ENCODE measurements around the gene PPP1R1C. TPM values are rescaled to one million over a fixed set of nuclear protein-coding genes. Genes with fewer than 3 reads are reported as not detected.

Gene PPP1R1C
- total and polyA plus RNA-seq, 4 donors: 5.4 to 21.7 (median 11.3) TPM

DNA sequence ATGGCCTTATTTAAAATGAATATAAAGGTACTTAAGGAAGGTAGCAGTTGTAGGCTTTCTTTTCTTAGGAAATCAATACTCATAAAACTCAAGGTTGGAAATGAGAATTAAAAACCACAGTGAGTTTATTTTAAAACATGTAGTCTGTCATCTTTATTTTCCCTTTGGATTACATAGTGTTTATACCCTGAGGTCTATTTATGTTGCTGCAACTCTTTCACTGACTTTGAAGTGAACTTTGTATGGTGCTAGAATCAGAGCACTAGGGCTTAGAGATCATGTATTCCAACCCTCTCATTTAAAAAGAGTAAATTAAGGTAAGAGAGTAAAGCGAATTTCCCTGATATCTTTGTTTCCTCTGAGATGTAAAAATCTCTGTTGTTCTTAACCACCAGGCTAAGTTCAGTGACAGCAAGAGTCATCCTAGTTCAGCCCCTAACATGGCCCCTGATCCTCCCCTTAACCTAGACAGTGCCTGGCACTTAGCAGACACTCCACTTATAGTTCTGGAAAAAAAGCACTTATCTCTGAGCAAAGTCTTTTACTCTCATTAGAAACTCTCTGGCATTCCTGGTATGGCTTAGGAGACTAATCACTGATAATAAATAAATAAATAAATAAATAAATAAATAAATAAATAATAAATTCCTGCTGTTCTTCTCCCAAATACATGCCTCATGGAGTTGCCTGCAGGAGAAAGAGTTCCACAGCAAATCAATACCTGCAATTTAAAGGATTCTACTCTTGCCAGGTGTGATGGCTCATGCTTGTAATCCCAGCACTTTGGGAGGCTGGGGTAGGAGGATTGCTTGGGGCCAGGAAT lies 33.0 kb upstream of the PPP1R1C start:
- Histone ChIP-seq H3K9ac (ENCODE audit: low read depth in 1 of 2, low read length in 2 of 2) (no peak overlapping the region), H3K4me3 (ENCODE audit: low read depth in 1 of 3, low read length in 3 of 3) (no peak overlapping the region), H3K27me3 (ENCODE audit: control insufficient read depth in 4 of 4, insufficient read depth in 4 of 4, low read length in 3 of 4) (no peaks in the 10 kb centered on the region), H3K4me1 (ENCODE audit: control insufficient read depth in 4 of 4, insufficient read depth in 4 of 4, low read length in 3 of 4) (peaks cover 0 to 5% (median 3%) of the 10 kb centered on the region in 4 donors), H3K36me3 (ENCODE audit: control insufficient read depth in 4 of 4, insufficient read depth in 3 of 4, low read depth in 1 of 4, low read length in 3 of 4) (no peaks in the 10 kb centered on the region), H3K27ac (ENCODE audit: low read depth in 1 of 2, low read length in 2 of 2) (no peak overlapping the region), H3K9me3 (ENCODE audit: control insufficient read depth in 4 of 4, low read length in 3 of 4) (no peaks in the 10 kb centered on the region)
- TF ChIP-seq NR2F2 (IDR thresholded peaks at IDR 0.05): no peak
- peak in 1 of 2 donors; percentile 40 for TF ChIP-seq HNF4A (conservative IDR thresholded peaks at IDR 0.05)
- 85% methylated on average over 1 of the region's 1 CpG for WGBS
- DNase-seq (ENCODE audit: low spot score): no peak

DNA sequence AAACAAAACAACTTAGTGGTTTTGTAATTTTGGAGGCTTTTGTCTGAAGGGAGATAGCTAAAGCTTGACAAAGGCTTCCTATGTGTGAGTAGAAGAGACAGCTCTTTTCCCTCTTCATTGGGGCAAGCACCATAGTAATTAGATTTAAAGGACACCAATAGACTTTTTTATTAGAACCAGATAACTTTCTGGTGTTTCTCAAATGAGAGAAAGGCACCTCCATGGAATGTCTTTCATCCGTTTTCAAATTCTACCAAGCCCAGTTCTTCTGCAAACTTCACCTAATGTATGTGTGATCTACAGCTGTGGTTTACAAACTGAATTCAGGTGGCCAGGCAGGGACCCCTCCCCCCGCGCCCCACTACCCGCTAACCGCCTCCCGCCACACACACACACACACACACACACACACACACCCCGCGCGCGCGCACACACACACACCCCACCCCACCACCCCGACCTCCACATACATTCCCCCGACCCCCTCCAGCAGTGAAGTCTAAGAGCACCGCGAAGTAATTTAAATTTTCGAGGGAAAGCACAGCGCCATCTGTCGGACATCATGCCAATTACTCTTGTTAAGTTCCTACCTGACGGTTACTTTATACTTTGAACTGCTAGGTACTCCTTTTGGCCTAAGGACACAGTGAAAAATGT lies 31.6 kb upstream of the PPP1R1C start:
- Histone ChIP-seq H3K36me3 (ENCODE audit: control insufficient read depth in 4 of 4, insufficient read depth in 3 of 4, low read depth in 1 of 4, low read length in 3 of 4) (no peaks in the 10 kb centered on the region), H3K4me1 (ENCODE audit: control insufficient read depth in 4 of 4, insufficient read depth in 4 of 4, low read length in 3 of 4) (peaks cover 0 to 5% (median 3%) of the 10 kb centered on the region in 4 donors), H3K9ac (ENCODE audit: low read depth in 1 of 2, low read length in 2 of 2) (peak overlapping the region in 1 of 2 donors; percentile 56), H3K4me3 (ENCODE audit: low read depth in 1 of 3, low read length in 3 of 3) (peak overlapping the region; percentile 49 to 65 (median 62)), H3K27ac (ENCODE audit: low read depth in 1 of 2, low read length in 2 of 2) (peak overlapping the region; percentile 22 to 28), H3K27me3 (ENCODE audit: control insufficient read depth in 4 of 4, insufficient read depth in 4 of 4, low read length in 3 of 4) (no peaks in the 10 kb centered on the region), H3K9me3 (ENCODE audit: control insufficient read depth in 4 of 4, low read length in 3 of 4) (no peaks in the 10 kb centered on the region)
- peak; percentile 74 for DNase-seq (ENCODE audit: low spot score)
- TF ChIP-seq RAD21 (IDR thresholded peaks at IDR 0.05): peak; percentile 71 to 76
- TF ChIP-seq, protein P1, sequence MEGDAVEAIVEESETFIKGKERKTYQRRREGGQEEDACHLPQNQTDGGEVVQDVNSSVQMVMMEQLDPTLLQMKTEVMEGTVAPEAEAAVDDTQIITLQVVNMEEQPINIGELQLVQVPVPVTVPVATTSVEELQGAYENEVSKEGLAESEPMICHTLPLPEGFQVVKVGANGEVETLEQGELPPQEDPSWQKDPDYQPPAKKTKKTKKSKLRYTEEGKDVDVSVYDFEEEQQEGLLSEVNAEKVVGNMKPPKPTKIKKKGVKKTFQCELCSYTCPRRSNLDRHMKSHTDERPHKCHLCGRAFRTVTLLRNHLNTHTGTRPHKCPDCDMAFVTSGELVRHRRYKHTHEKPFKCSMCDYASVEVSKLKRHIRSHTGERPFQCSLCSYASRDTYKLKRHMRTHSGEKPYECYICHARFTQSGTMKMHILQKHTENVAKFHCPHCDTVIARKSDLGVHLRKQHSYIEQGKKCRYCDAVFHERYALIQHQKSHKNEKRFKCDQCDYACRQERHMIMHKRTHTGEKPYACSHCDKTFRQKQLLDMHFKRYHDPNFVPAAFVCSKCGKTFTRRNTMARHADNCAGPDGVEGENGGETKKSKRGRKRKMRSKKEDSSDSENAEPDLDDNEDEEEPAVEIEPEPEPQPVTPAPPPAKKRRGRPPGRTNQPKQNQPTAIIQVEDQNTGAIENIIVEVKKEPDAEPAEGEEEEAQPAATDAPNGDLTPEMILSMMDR (IDR thresholded peaks at IDR 0.05; ENCODE audit: low read depth, low read length, missing input control): peak; percentile 71
- TF ChIP-seq, protein P2, sequence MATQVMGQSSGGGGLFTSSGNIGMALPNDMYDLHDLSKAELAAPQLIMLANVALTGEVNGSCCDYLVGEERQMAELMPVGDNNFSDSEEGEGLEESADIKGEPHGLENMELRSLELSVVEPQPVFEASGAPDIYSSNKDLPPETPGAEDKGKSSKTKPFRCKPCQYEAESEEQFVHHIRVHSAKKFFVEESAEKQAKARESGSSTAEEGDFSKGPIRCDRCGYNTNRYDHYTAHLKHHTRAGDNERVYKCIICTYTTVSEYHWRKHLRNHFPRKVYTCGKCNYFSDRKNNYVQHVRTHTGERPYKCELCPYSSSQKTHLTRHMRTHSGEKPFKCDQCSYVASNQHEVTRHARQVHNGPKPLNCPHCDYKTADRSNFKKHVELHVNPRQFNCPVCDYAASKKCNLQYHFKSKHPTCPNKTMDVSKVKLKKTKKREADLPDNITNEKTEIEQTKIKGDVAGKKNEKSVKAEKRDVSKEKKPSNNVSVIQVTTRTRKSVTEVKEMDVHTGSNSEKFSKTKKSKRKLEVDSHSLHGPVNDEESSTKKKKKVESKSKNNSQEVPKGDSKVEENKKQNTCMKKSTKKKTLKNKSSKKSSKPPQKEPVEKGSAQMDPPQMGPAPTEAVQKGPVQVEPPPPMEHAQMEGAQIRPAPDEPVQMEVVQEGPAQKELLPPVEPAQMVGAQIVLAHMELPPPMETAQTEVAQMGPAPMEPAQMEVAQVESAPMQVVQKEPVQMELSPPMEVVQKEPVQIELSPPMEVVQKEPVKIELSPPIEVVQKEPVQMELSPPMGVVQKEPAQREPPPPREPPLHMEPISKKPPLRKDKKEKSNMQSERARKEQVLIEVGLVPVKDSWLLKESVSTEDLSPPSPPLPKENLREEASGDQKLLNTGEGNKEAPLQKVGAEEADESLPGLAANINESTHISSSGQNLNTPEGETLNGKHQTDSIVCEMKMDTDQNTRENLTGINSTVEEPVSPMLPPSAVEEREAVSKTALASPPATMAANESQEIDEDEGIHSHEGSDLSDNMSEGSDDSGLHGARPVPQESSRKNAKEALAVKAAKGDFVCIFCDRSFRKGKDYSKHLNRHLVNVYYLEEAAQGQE (IDR thresholded peaks at IDR 0.05): no peak
- peak; percentile 25 for TF ChIP-seq SP1 (IDR thresholded peaks at IDR 0.05)
- TF ChIP-seq HNF4A (conservative IDR thresholded peaks at IDR 0.05): peak; percentile 63 to 84
- TF ChIP-seq, protein P3, sequence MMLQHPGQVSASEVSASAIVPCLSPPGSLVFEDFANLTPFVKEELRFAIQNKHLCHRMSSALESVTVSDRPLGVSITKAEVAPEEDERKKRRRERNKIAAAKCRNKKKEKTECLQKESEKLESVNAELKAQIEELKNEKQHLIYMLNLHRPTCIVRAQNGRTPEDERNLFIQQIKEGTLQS (IDR thresholded peaks at IDR 0.05): no peak
- no peak for TF ChIP-seq JUND (IDR thresholded peaks at IDR 0.05)
- TF ChIP-seq, protein P4, sequence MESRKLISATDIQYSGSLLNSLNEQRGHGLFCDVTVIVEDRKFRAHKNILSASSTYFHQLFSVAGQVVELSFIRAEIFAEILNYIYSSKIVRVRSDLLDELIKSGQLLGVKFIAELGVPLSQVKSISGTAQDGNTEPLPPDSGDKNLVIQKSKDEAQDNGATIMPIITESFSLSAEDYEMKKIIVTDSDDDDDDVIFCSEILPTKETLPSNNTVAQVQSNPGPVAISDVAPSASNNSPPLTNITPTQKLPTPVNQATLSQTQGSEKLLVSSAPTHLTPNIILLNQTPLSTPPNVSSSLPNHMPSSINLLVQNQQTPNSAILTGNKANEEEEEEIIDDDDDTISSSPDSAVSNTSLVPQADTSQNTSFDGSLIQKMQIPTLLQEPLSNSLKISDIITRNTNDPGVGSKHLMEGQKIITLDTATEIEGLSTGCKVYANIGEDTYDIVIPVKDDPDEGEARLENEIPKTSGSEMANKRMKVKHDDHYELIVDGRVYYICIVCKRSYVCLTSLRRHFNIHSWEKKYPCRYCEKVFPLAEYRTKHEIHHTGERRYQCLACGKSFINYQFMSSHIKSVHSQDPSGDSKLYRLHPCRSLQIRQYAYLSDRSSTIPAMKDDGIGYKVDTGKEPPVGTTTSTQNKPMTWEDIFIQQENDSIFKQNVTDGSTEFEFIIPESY (IDR thresholded peaks at IDR 0.05): no peak
- 2% methylated on average over 19 of the region's 19 CpGs for WGBS

Data from liver (tissue), 9 donors.